ENCODE measurements around the gene BMPR1B.

GRCh38 chr4:94715726-94716125, 42.0 kb upstream of the BMPR1B start:
- no peak for TF ChIP-seq POLR2A (IDR thresholded peaks at IDR 0.05; ENCODE audit: low read depth, low read length)
- no peak for TF ChIP-seq POLR2AphosphoS5 (IDR thresholded peaks at IDR 0.05; ENCODE audit: low read depth, low read length)

Data from GM12892 (cell line).